Pancreas (tissue), 10 donors: Measurements from ENCODE around the gene ATRNL1. TPM values are rescaled to one million over a fixed set of nuclear protein-coding genes. Genes with fewer than 3 reads are reported as not detected.
"Not testable (repeated sequence)": the region's sequence is repeated elsewhere in the genome, so short reads cannot be mapped to it uniquely, and the experiment has no call there.

Experiments used
- ATAC-seq, 4 donors: fragments of 200-7000 bp; cut with Tn5 transposase; one replicate each; pipeline versions ENCODE4 v1.8.0 to v1.9.1; 2020; ENCODE audit warnings: mild to moderate bottlenecking in 4 of 4, moderate library complexity in 4 of 4
- DNase-seq, 6 donors: peaks; one replicate each; pipeline ENCODE4 v3.0.0-alpha.2; 2020
- FAIRE-seq: peaks from 2 replicates; lab custom pipeline; 2012; peaks lifted over from hg19 to GRCh38; lab: Jason Lieb, UNC
- H3K27ac ChIP-seq, 4 donors: fragments of 200-600 bp; sonication (generic); 1 replicate in 3 of 4; 2 replicates in 1 of 4; pipeline versions ENCODE4 v1.5.0 to v1.8.0; 2020
- H3K27me3 ChIP-seq, 4 donors: fragments of 200-600 bp; one replicate each; pipeline ENCODE4 v1.8.0; 2021
- H3K36me3 ChIP-seq, 3 donors: fragments of 200-600 bp; sonication (generic) in 1 of 3; one replicate each; pipeline versions ENCODE4 v1.5.0 to v1.8.0; 2020 to 2021
- H3K4me1 ChIP-seq, 3 donors: fragments of 200-600 bp; one replicate each; pipeline ENCODE4 v1.8.0; 2021
- H3K4me3 ChIP-seq, 4 donors: fragments of 200-600 bp; sonication (generic) in 2 of 4; one replicate each; pipeline versions ENCODE4 v1.5.0 to v1.8.0; 2020 to 2021
- H3K9me3 ChIP-seq, 4 donors: fragments of 200-600 bp; one replicate each; pipeline ENCODE4 v1.8.0; 2021
- CTCF ChIP-seq, 4 donors: fragments of 200-600 bp; sonication (generic) in 3 of 4; IDR thresholded peaks; one replicate each; pipeline versions ENCODE4 v1.5.0 to v1.8.0; 2021; ENCODE audit warnings: antibody characterized with exemption in 4 of 4
- WGBS, 2 donors: extraction: QIAGEN DNeasy Blood & Tissue Kit; methylation state at CpG; one replicate each; pipeline ENCODE4 v1.1.7; 2013; 5-methylcytosine and 5-hydroxymethylcytosine counted together
- intact Hi-C, 3 donors: fragments of 100-400 bp; cut with DNase I; formaldehyde crosslinking; loops; one replicate each; pipeline versions ENCODE4 v1.11.1 to v1.14.2; 2022
- polyA plus RNA-seq, 2 donors: library from polyadenylated mRNA; stranded (reverse); fragments of 200-250 nt; gene quantifications; one replicate each; pipeline ENCODE4 v1.2.3, GENCODE V29; 2013
- total RNA-seq, 6 donors: library from RNA; stranded (reverse); fragmentation: NEBNext Ultra II Directional in 4 of 6; extraction: Animal tissue kit (Norgen Biotek cat#: 25700) in 4 of 6; gene quantifications; one replicate each; pipeline versions ENCODE4 v1.2.1 to v1.2.4, GENCODE V29; 2021 to 2023
- donor health status: healthy with polysubstance abuse.
- donor health status: DM: no; HTN: no; CAD: no; lungs with moderate emphysema.
- donor health status: DM: no; HTN: no; CAD: no.
- donor health status: control.
- donor health status: control.
- donor health status: Bipolar disorder and iron deficiency.
- donor health status: DM: yes; HTN: yes; CAD: no.
- donor health status: DM: no; HTN: no; CAD: no.
- donor health status: DM: no; HTN: no; CAD: no.
- donor health status: DM: yes; HTN: yes; CAD: no.

Gene ATRNL1
- total and polyA plus RNA-seq, 8 donors, result 0.91 to 5.7 (median 3.9) TPM

DNA sequence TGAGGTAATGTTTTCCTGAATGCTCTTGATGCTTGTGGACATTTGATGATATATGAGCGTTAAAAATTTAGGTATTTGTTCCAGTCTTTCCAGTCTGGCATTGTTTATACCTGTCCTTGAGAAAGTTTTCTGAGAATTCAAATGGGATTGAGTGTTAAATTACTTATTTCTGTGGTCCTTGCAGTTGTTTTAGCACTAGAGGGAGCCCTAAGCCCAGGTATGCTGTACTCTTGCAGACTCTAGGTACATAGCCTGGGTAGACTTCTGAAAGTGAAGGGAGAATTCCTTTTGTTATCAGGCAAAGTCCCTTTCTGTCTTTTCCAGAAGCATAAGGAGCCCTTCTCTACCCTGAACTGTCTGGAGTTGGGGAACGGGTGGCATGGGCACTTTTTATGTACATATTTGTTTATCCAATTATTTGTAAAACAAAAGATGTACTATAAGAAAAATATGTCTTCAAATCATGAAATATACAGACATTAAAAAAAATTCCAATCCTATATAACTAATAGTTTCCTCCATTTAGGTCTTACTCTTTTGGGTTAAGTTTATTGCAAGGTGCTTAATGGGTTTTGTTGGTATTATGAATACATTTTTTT lies 262.1 kb downstream of the ATRNL1 start:
- peak; percentile 71 to 87 (median 79) for ATAC-seq
- no peak for FAIRE-seq

DNA sequence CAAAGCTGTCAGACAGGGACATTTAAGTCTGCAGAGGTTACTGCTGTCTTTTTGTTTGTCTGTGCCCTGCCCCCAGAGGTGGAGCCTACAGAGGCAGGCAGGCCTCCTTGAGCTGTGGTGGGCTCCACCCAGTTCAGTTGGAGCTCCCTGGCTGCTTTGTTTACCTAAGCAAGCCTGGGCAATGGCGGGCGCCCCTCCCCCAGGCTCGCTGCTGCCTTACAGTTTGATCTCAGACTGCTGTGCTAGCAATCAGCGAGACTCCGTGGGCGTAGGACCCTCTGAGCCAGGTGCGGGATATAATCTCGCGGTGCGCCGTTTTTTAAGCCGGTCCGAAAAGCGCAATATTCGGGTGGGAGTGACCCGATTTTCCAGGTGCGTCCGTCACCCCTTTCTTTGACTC lies 274.8 kb downstream of the ATRNL1 start:
- intact Hi-C loops, FAIRE-seq: not testable (repeated sequence)

More for the DNA sequence above, 262.1 kb downstream of the ATRNL1 start:
- Histone ChIP-seq H3K9me3 (no peaks in the 10 kb centered on the region), H3K36me3 (no peaks in the 10 kb centered on the region), H3K4me3 (no peak overlapping the region), H3K4me1 (no peaks in the 10 kb centered on the region), H3K27me3 (no peaks in the 10 kb centered on the region), H3K27ac (no peak overlapping the region)
- intact Hi-C loops, result loop anchor here in 1 of 3 donors (10.0 kb wide), 1 partner anchor 1030 kb away; no protein-coding TSS in a partner anchor
- peak in 3 of 6 donors; percentile 32 to 48 (median 44) for DNase-seq
- peak in 3 of 4 donors; percentile 35 to 48 (median 47) for TF ChIP-seq CTCF (IDR thresholded peaks at IDR 0.05)
- WGBS, 2 donors, result 3 to 4% methylated on average over 2 of the region's 2 CpGs

GRCh38 chr10:115379064-115379463 lies 285.9 kb downstream of the ATRNL1 start:
- Histone ChIP-seq H3K9me3 (no peaks in the 10 kb centered on the region), H3K4me3 (no peak overlapping the region), H3K4me1 (no peaks in the 10 kb centered on the region), H3K36me3 (no peaks in the 10 kb centered on the region), H3K27me3 (no peaks in the 10 kb centered on the region), H3K27ac (no peak overlapping the region)
- no peak for TF ChIP-seq CTCF (IDR thresholded peaks at IDR 0.05)
- FAIRE-seq (no peak), ATAC-seq (no peak), DNase-seq (no peak)
- WGBS, 2 donors, result 96 to 100% methylated on average over 1 of the region's 1 CpG
- intact Hi-C loops, result no loop called here

More for the DNA sequence above, 274.8 kb downstream of the ATRNL1 start:
- not testable (repeated sequence) for H3K36me3 ChIP-seq, H3K9me3 ChIP-seq, H3K27me3 ChIP-seq, H3K4me1 ChIP-seq, H3K4me3 ChIP-seq, DNase-seq, H3K27ac ChIP-seq, ATAC-seq
- WGBS, 2 donors, result 94% methylated on average over 13 to 18 of the region's 18 CpGs

- Histone ChIP-seq H3K27ac (no peak overlapping the region), H3K36me3 (no peaks in the 10 kb centered on the region), H3K4me1 (no peaks in the 10 kb centered on the region), H3K27me3 (no peaks in the 10 kb centered on the region), H3K9me3 (no peaks in the 10 kb centered on the region), H3K4me3 (no peak overlapping the region)
- DNase-seq (no peak), FAIRE-seq (no peak), ATAC-seq (no peak)
- WGBS, 2 donors, result 76 to 77% methylated on average over 1 of the region's 1 CpG
- intact Hi-C loops, result no loop called here
- TF ChIP-seq CTCF (IDR thresholded peaks at IDR 0.05), result no peak
Measured at GRCh38 chr10:115384665-115385064, 291.5 kb downstream of the ATRNL1 start.

DNA sequence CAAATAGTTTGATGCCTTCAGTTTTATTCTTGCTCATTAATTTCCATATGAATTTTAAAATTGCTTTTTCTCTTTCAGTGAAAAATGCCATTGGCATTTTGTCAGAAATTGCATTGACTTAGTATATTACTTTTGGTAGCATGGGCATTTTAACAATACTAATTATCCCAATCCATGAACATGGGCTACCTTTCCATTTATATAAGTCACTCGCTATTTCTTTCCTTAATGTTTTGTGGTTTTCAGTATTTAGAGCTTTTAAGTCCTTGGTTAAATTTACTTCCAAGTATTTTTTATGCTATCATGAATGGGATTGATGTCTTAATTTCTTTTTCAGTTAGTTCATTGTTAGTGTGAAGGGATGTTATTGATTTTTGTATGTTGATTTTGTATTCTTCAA lies 297.4 kb downstream of the ATRNL1 start:
- ATAC-seq (no peak), FAIRE-seq (no peak), DNase-seq (no peak)
- H3K27ac ChIP-seq, result no peak overlapping the region
- intact Hi-C loops, result no loop called here
- TF ChIP-seq CTCF (IDR thresholded peaks at IDR 0.05), result no peak
- H3K4me3 ChIP-seq, result no peak overlapping the region
- WGBS, 2 donors, result 94 to 97% methylated on average over 1 of the region's 1 CpG
- no peaks in the 10 kb centered on the region for H3K4me1 ChIP-seq
- H3K36me3 ChIP-seq, result no peaks in the 10 kb centered on the region
- no peaks in the 10 kb centered on the region for H3K27me3 ChIP-seq
- no peaks in the 10 kb centered on the region for H3K9me3 ChIP-seq
